Heart right ventricle (tissue), 16 donors: ENCODE measurements around the gene VGLL4. TPM values are rescaled to one million over a fixed set of nuclear protein-coding genes. Genes with fewer than 3 reads are reported as not detected.

Experiments used
- ATAC-seq, 8 donors: fragments of 200-7000 bp; cut with Tn5 transposase; one replicate each; pipeline ENCODE4 v1.9.1; 2020; ENCODE audit warnings: mild to moderate bottlenecking in 8 of 8, moderate library complexity in 8 of 8, moderate number of reproducible peaks in 1 of 8
- DNase-seq, 2 donors: peaks; one replicate each; pipeline ENCODE4 v3.0.0-alpha.2; 2020
- H3K27ac ChIP-seq, 10 donors: fragments of 200-600 bp; sonication (generic) in 2 of 10; one replicate each; pipeline versions ENCODE4 v1.5.0 to v1.8.0; 2020 to 2022; ENCODE audit warnings: mild to moderate bottlenecking in 3 of 10
- H3K27me3 ChIP-seq, 7 donors: fragments of 200-600 bp; one replicate each; pipeline ENCODE4 v1.8.0; 2021 to 2022; ENCODE audit warnings: mild to moderate bottlenecking in 2 of 7
- H3K36me3 ChIP-seq, 9 donors: fragments of 200-600 bp; sonication (generic) in 1 of 9; one replicate each; pipeline versions ENCODE4 v1.5.0 to v1.8.0; 2020 to 2022; ENCODE audit warnings: mild to moderate bottlenecking in 2 of 9
- H3K4me1 ChIP-seq, 9 donors: fragments of 200-600 bp; sonication (generic) in 1 of 9; one replicate each; pipeline versions ENCODE4 v1.5.0 to v1.8.0; 2020 to 2022; ENCODE audit warnings: mild to moderate bottlenecking in 4 of 9
- H3K4me3 ChIP-seq, 10 donors: fragments of 200-600 bp; sonication (generic) in 2 of 10; one replicate each; pipeline versions ENCODE4 v1.5.0 to v1.8.0; 2020 to 2022; ENCODE audit warnings: mild to moderate bottlenecking in 7 of 10, moderate library complexity in 2 of 10
- H3K9me3 ChIP-seq, 11 donors: fragments of 200-600 bp in 10 of 11; sonication (generic) in 2 of 11; one replicate each; pipeline versions ENCODE4 v1.5.0 to v1.8.0; 2013 to 2022; ENCODE audit warnings: mild to moderate bottlenecking in 2 of 11, control low read depth in 1 of 11, moderate library complexity in 1 of 11
- CTCF ChIP-seq, 9 donors: fragments of 200-600 bp; sonication (generic) in 2 of 9; IDR thresholded peaks; one replicate each; pipeline versions ENCODE4 v1.5.0 to v1.8.0; 2021 to 2022; ENCODE audit warnings: antibody characterized with exemption in 9 of 9, mild to moderate bottlenecking in 5 of 9, moderate library complexity in 1 of 9
- WGBS, 2 donors: extraction: QIAGEN DNeasy Blood & Tissue Kit; methylation state at CpG; one replicate each; pipeline ENCODE4 v1.1.7; 2013; ENCODE audit warnings: inconsistent platforms in 1 of 2; 5-methylcytosine and 5-hydroxymethylcytosine counted together
- intact Hi-C, 10 donors: fragments of 100-400 bp; cut with DNase I; formaldehyde crosslinking; loops; one replicate each; pipeline versions ENCODE4 v1.11.1 to v1.14.2; 2022
- polyA plus RNA-seq, 2 donors: library from polyadenylated mRNA; stranded (reverse); fragments of 200-250 nt; gene quantifications; one replicate each; pipeline ENCODE4 v1.2.3, GENCODE V29; 2013
- total RNA-seq, 10 donors: library from RNA; stranded (reverse); fragmentation: NEBNext Ultra II Directional in 3 of 10; extraction: Animal tissue kit (Norgen Biotek cat#: 25700) in 3 of 10; gene quantifications; one replicate each; pipeline versions ENCODE4 v1.2.1 to v1.2.4, GENCODE V29; 2021 to 2023
- donor health status: Arrhythmogenic right ventricular cardiomyopathy.
- donor health status: ischemic (EF 13 %, LVEDD 7.1; RV severe dilation, severe dysfunction).
- donor health status: healthy with polysubstance abuse.
- donor health status: DM: no; HTN: yes; CAD: no.
- donor health status: DM: no; HTN: no; CAD: no.
- donor health status: ischemic (EF 25% LVEDD 6.9; RV normal size, moderate dysfunction).
- donor health status: ischemic (EF 25% LVEDD 5.7; RV mildly dilated, moderate dysfunction).
- donor health status: healthy.
- donor health status: DM: yes; HTN: yes; CAD: no.
- donor health status: Ischemic cardiomyopathy.
- donor health status: ischemic (EF 35%, LVEDD 5.7; RV mildly dilated, moderate dysfunction).
- donor health status: nonischemic (EF 11% LVEDD 7.7; RV severe dilation, severe dysfunction).
- donor health status: DM: yes; HTN: yes; CAD: no.
- donor health status: PGD.
- donor health status: ischemic (EF 29% LVEDD 5.4; RV normal size, mild dysfunction).
- donor health status: nonischemic (EF 23%, LVEDD 6.1; RV moderate dilation, normal function).

VGLL4 gene
- total and polyA plus RNA-seq, 12 donors: 14.5 to 46.1 (median 29.6) TPM

GRCh38 chr3:11640009-11640673, 3.6 kb downstream of the VGLL4 start:
- Histone ChIP-seq H3K27me3 (no peaks in the 10 kb centered on the region), H3K36me3 (no peaks in the 10 kb centered on the region), H3K27ac (peak overlapping the region; percentile 88 to 98 (median 96)), H3K4me1 (peaks cover 27 to 74% (median 71%) of the 10 kb centered on the region in 9 donors), H3K4me3 (peak overlapping the region in 4 of 10 donors; percentile 75 to 86 (median 78)), H3K9me3 (no peaks in the 10 kb centered on the region)
- WGBS, 2 donors: 74 to 78% methylated on average over 9 of the region's 9 CpGs
- no peak for DNase-seq
- TF ChIP-seq CTCF (IDR thresholded peaks at IDR 0.05): no peak
- intact Hi-C loops: loop anchor here in 9 of 10 donors (5.0 to 10.0 kb wide), 10 partner anchors 38 to 248 kb away; no protein-coding TSS in a partner anchor
- no peak for ATAC-seq

GRCh38 chr3:11638495-11639358, 5.0 kb downstream of the VGLL4 start:
- H3K27ac ChIP-seq: peak overlapping the region; percentile 59 to 98 (median 94)
- ATAC-seq (no peak), DNase-seq (peak in 1 of 2 donors; percentile 34)
- no peak for TF ChIP-seq CTCF (IDR thresholded peaks at IDR 0.05)
- H3K4me3 ChIP-seq: peak overlapping the region in 9 of 10 donors; percentile 1 to 79 (median 28)
- H3K9me3 ChIP-seq: no peaks in the 10 kb centered on the region
- H3K4me1 ChIP-seq: peaks cover 34 to 80% (median 78%) of the 10 kb centered on the region in 9 donors
- H3K36me3 ChIP-seq: no peaks in the 10 kb centered on the region
- intact Hi-C loops: loop anchor here in 4 of 10 donors (5.0 to 10.0 kb wide), 3 partner anchors 36 to 74 kb away; no protein-coding TSS in a partner anchor
- no peaks in the 10 kb centered on the region for H3K27me3 ChIP-seq
- 44 to 45% methylated on average over 17 of the region's 17 CpGs for WGBS, 2 donors

GRCh38 chr3:11637901-11638458, 5.7 kb downstream of the VGLL4 start:
- peaks cover 34 to 88% (median 86%) of the 10 kb centered on the region in 9 donors for H3K4me1 ChIP-seq
- TF ChIP-seq CTCF (IDR thresholded peaks at IDR 0.05): no peak
- intact Hi-C loops: loop anchor here in 4 of 10 donors (5.0 to 10.0 kb wide), 3 partner anchors 36 to 73 kb away; no protein-coding TSS in a partner anchor
- H3K27ac ChIP-seq: peak overlapping the region; percentile 59 to 98 (median 94)
- no peaks in the 10 kb centered on the region for H3K9me3 ChIP-seq
- WGBS, 2 donors: 9 to 11% methylated on average over 11 of the region's 11 CpGs
- no peaks in the 10 kb centered on the region for H3K27me3 ChIP-seq
- ATAC-seq (no peak), DNase-seq (no peak)
- H3K36me3 ChIP-seq: no peaks in the 10 kb centered on the region
- peak overlapping the region in 8 of 10 donors; percentile 1 to 79 (median 29) for H3K4me3 ChIP-seq

- no peak for TF ChIP-seq CTCF (IDR thresholded peaks at IDR 0.05)
- Histone ChIP-seq H3K4me1 (peaks cover 34 to 100% (median 97%) of the 10 kb centered on the region in 9 donors), H3K36me3 (no peaks in the 10 kb centered on the region), H3K9me3 (no peaks in the 10 kb centered on the region), H3K4me3 (no peak overlapping the region), H3K27me3 (no peaks in the 10 kb centered on the region), H3K27ac (peak overlapping the region in 9 of 10 donors; percentile 16 to 97 (median 62))
- no peak for DNase-seq
- ATAC-seq: no peak
- WGBS, 2 donors: 54% methylated on average over 3 of the region's 3 CpGs
- intact Hi-C loops: loop anchor here in 4 of 10 donors (5.0 to 10.0 kb wide), 3 partner anchors 34 to 72 kb away; no protein-coding TSS in a partner anchor
These were observed 7.3 kb downstream of the VGLL4 start for GRCh38 chr3:11636394-11636770.
